Spinal cord (tissue), 10 donors: ENCODE results near the gene SPTB. TPM values are rescaled to one million over a fixed set of nuclear protein-coding genes. Genes with fewer than 3 reads are reported as not detected.

ENCODE experiments used
- DNase-seq, 6 donors: peaks; one replicate each; pipeline versions ENCODE4 v3.0.0 to v3.0.0-alpha.2; 2013 to 2015; ENCODE audit warnings: low spot score in 6 of 6, low read depth in 4 of 6
- H3K27ac ChIP-seq: one replicate; pipeline ENCODE4 v1.5.1; 2013; ENCODE audit warnings: low read depth, low read length, control low read depth
- H3K27me3 ChIP-seq: one replicate; pipeline ENCODE4 v1.6.1; 2013; ENCODE audit warnings: low read length; ENCODE audit not compliant: control insufficient read depth, insufficient read depth
- H3K36me3 ChIP-seq: one replicate; pipeline ENCODE4 v1.6.1; 2013; ENCODE audit warnings: low read length; ENCODE audit not compliant: control insufficient read depth, insufficient read depth
- H3K4me1 ChIP-seq: one replicate; pipeline ENCODE4 v1.6.1; 2013; ENCODE audit warnings: low read length; ENCODE audit not compliant: control insufficient read depth, insufficient read depth
- H3K4me3 ChIP-seq: one replicate; pipeline ENCODE4 v1.5.1; 2013; ENCODE audit warnings: low read depth, low read length, control low read depth
- H3K9me3 ChIP-seq: one replicate; pipeline ENCODE4 v1.6.1; 2013; ENCODE audit warnings: low read length; ENCODE audit not compliant: control insufficient read depth, insufficient read depth
- WGBS: methylation state at CpG from one replicate; pipeline ENCODE4 v1.1.5; 2013; ENCODE audit warnings: missing lambda C conversion rate; ENCODE audit not compliant: insufficient coverage; 5-methylcytosine and 5-hydroxymethylcytosine counted together
- polyA plus RNA-seq, 2 donors: library from polyadenylated mRNA; unstranded; fragments of 120-200 nt; gene quantifications; one replicate each; pipeline ENCODE4 v1.2.1, GENCODE V29; 2013; ENCODE audit not compliant: insufficient read length in 2 of 2
- total RNA-seq, 2 donors: library from RNA; depleted of rRNA in 1 of 2; stranded (reverse); fragments of 120-200 nt in 1 of 2; fragments of >200 nt in 1 of 2; gene quantifications; one replicate each; pipeline versions ENCODE4 v1.2.3 to v1.2.4, GENCODE V29; 2013 to 2014
- donor health status: healthy.

The SPTB gene
- total and polyA plus RNA-seq, 4 donors: 19.0 to 42.3 (median 35.2) TPM

DNA sequence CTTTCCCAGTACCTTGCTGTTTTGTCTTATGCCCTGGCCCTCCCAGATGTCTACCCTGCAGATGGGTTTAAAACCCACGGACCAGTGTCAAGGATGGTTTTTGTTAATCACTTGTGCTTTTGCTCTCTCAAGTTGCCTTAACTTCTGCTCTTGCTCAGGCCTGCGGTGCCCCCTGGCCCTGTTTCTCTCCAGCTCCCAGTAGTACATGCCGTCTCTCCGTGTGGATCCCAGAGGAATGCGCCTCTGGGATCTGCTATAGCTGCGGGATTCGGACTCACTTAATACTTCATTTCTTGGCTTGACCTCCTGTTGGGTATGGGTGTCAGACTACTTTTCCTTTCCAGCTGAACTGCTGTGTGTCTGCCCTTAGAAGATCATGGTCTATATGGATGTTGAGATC is 160.9 kb downstream of the SPTB start:
- 86% methylated on average over 7 of the region's 7 CpGs for WGBS
- DNase-seq: no peak
- peaks cover 1% of the 10 kb centered on the region for H3K9me3 ChIP-seq
- H3K4me1 ChIP-seq: peaks cover 71% of the 10 kb centered on the region
- H3K36me3 ChIP-seq: no peaks in the 10 kb centered on the region
- no peaks in the 10 kb centered on the region for H3K27me3 ChIP-seq
- no peak overlapping the region for H3K4me3 ChIP-seq
- H3K27ac ChIP-seq: peak overlapping the region; percentile 88

DNA sequence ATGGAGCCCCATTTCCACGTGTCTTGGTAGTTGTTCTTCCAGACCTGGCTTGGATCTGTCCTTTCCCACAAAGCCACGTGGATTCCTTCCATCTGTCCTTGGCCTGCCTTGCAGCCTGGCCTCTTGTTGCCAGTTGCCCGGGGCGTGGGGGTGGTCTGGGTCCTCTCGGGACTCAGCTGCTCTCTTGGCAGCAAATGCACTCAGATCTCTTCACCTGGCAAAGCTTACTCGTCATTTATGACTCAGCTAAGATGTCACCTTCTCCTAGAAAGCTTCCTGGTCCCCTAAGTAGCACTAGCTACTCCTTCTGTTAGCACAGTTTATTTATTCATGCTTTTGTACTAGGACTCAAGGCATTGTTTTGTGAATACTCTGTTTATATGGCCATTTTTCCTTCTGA is 161.8 kb downstream of the SPTB start:
- Histone ChIP-seq H3K36me3 (no peaks in the 10 kb centered on the region), H3K4me1 (peaks cover 62% of the 10 kb centered on the region), H3K27me3 (no peaks in the 10 kb centered on the region), H3K4me3 (no peak overlapping the region), H3K27ac (peak overlapping the region; percentile 88), H3K9me3 (peaks cover 7% of the 10 kb centered on the region)
- DNase-seq: no peak
- 33% methylated on average over 6 of the region's 6 CpGs for WGBS

DNA sequence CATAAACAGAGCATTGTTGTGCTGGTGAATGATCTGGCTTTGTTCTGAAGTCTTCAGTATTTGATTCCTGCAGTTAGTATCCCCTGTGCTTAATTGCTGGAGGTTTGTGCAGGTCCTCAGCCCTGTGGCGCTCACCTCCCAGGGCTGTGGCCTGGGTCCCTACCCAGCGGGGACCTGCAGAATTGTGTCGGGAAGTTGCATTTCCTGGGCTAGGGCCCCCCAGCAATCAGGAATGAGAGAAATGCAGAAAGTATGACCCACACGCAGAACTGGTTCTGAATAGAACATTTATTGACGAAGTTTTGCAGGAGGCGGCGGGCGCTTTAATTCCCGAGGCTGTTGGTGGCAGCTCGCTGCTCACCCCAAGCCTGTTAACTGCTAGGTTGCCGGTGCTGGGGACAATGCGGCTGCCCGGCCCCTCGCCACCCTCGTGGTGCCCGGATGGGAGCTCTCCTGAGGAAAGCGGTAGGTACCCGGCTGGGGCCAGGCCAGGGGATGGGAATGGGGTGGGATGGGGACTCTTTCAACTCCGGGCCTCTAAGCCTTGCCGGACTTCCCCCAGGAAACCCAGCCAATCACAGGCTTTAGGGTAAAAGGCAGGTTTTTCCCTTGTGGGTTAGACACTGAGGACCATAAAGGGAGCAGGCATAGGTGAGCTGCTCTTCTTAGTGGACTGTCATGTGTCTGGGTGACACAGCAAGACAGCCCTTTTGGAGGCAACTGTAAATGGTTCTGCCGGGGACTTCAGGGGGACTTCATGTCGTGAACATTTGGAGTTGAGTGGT is 163.9 kb downstream of the SPTB start:
- peak in 1 of 6 donors; percentile 47 for DNase-seq
- 16% methylated on average over 13 of the region's 22 CpGs for WGBS
- peak overlapping the region; percentile 35 for H3K4me3 ChIP-seq
- H3K27me3 ChIP-seq: no peaks in the 10 kb centered on the region
- peak overlapping the region; percentile 88 for H3K27ac ChIP-seq
- H3K4me1 ChIP-seq: peaks cover 44% of the 10 kb centered on the region
- H3K9me3 ChIP-seq: peaks cover 10% of the 10 kb centered on the region
- H3K36me3 ChIP-seq: no peaks in the 10 kb centered on the region

DNA sequence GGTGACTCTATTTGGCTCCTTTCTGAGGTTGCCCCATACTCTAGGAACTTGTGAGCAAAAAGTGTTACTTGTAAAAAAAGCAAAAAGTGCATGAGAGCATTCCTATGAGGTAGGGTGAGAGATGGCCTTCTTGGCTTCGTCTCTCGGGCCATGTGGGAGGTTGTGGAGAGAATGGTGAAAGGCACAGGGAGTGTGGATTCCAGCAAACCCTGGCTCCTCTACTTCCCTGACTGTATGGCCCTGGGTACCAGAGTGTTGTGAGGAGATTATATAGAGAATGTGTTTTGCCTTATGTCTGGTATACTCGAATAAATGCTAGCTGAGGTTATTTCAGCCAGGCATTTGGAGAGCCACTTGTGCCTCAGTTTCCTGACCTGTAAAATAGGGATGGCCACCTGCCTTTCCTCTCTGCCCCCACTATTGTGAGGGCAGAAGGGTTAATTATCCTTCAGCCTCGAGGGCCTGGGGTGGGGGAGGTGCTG is 164.5 kb downstream of the SPTB start:
- Histone ChIP-seq H3K27ac (peak overlapping the region; percentile 88), H3K9me3 (peaks cover 10% of the 10 kb centered on the region), H3K4me3 (peak overlapping the region; percentile 35), H3K36me3 (no peaks in the 10 kb centered on the region), H3K4me1 (peaks cover 44% of the 10 kb centered on the region), H3K27me3 (no peaks in the 10 kb centered on the region)
- 51% methylated on average over 3 of the region's 4 CpGs for WGBS
- no peak for DNase-seq

DNA sequence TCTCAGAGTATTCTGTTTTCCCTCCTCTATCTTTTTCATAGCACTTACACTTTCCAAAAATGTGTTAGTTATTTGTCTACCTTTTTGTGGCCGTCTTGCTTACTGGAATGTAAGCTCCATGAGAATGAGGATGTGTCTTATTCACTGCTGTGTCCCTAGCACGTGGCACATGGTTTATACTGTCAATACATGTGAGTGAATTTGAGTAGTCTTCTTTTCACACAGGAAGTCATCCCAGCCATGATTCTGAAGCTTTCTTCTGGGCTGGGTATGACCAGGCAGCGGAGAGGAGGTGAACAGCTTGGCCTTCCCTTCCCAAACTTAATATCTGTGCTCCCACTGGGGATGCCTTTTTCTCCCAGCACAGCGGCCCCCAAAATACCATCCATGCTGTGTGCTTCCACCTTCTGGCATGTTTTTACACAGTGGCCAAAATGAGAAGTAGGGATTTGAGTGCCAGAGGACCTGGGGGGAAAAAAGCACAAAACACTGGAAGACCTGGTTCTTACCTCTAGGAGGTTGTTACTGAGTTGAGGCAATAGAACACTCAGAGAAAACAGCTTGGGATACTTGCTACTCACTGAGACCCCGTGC is 165.2 kb downstream of the SPTB start:
- WGBS: 70% methylated on average over 2 of the region's 5 CpGs
- Histone ChIP-seq H3K9me3 (peaks cover 10% of the 10 kb centered on the region), H3K27me3 (no peaks in the 10 kb centered on the region), H3K27ac (peak overlapping the region; percentile 88), H3K4me1 (peaks cover 42% of the 10 kb centered on the region), H3K36me3 (no peaks in the 10 kb centered on the region), H3K4me3 (no peak overlapping the region)
- DNase-seq: no peak

DNA sequence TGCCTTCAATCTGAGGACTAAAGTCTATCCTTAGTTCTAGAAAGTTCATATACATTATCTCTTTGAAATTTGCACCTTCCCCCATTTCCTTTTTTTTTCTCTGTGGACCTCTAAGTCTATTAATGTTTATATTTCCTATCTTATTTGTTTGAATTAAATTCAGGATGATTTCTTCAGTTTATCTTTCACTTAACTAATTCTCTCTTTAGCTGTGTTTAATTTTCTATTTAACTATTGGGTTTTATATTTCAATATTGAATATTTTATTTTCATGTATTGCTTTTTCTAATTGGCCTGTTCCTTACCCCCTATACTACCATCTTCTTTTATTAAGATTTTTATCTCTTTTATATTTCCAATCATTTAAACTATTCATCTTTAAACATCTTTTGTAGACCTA is 166.0 kb downstream of the SPTB start:
- Histone ChIP-seq H3K36me3 (no peaks in the 10 kb centered on the region), H3K4me1 (peaks cover 45% of the 10 kb centered on the region), H3K27me3 (no peaks in the 10 kb centered on the region), H3K4me3 (no peak overlapping the region), H3K27ac (no peak overlapping the region), H3K9me3 (peaks cover 10% of the 10 kb centered on the region)
- DNase-seq: no peak

DNA sequence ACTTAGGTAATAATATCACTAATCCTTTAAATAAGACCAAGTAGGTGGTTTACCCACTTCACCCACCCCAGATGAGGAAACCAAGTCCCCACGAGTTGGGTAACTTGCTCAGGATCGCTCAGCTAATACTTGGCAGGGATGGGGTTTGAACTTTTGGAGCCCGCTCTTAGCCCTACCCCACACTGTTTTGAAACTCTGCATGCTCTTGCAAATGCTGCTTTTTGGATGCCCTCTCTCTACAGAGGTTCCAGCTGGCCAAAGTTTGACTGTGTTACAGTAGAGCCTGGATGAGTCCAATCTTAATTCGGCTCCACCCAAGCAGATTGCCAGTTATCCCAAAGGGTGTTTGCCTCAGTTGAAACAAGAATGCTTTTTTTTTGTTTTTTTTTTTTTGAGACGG is 168.7 kb downstream of the SPTB start:
- WGBS: no CpG with 5 or more reads among the region's 5 CpGs
- Histone ChIP-seq H3K4me3 (no peak overlapping the region), H3K27ac (no peak overlapping the region), H3K36me3 (peaks cover 3% of the 10 kb centered on the region), H3K9me3 (peaks cover 10% of the 10 kb centered on the region), H3K4me1 (peaks cover 42% of the 10 kb centered on the region), H3K27me3 (no peaks in the 10 kb centered on the region)
- no peak for DNase-seq

DNA sequence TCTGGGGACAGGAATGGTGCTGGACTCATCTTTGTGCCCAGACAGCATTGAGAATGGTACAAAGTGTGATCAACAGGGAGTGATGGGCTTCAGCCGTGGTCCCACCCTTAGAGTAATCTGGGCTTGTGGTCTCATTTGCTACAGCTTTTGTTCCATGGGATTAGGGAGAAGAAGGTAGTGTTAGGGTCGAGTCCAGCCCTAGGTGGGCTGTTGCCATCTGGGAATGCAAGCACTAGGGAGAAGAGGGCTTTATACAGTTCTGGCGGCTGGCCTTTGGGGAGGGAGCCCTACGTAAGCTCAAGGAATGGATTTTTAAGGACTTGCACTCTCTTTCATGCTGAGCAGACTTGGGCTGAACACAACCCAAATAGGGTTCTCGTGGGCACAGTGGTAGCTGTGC is 170.6 kb downstream of the SPTB start:
- 68% methylated on average over 5 of the region's 5 CpGs for WGBS
- H3K27ac ChIP-seq: no peak overlapping the region

DNA sequence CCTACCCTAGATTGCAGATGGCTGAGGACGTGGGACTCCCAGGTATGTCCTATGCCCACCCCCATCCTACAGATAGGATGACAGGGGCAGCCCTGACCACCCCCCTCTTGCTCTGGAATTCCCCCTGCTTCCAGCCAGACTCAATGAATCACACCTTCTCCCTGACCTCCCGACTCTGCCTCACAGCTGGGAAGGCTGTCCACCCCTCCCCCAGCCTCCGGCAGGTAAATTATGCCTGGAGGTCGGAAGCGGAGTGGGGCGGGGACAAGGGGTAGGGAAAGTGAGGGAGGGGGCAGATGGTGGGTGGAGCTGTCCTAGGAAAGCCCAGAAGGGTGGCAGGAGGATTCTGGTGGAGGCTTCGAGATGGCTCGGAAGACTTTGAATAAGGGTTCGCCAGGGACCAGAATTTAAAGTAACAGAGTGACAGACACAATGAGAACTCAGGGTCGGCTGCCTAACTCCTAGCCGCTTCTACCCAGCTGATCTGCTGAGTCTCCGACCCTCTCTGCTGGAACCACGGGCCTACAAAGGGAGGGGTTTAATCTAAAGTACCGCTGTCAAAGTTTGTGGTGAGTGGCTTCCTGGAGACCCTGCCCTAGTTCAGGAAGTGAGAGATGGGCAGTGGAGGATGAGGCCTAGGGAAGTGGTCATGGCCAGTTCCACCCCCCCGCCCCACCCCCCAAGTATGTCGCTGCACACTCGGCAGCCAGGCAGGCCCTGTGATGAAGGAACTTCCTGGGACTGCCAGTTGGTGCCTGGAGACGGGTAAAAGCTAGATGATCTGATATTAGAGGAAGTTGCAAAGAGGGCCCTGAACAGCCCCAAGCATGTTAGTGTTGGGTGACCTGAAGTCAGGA is 171.3 kb downstream of the SPTB start:
- peak overlapping the region; percentile 80 for H3K27ac ChIP-seq
- H3K4me1 ChIP-seq: peaks cover 48% of the 10 kb centered on the region
- WGBS: 47% methylated on average over 12 of the region's 18 CpGs

More for the DNA sequence above, 170.6 kb downstream of the SPTB start:
- Histone ChIP-seq H3K9me3 (peaks cover 10% of the 10 kb centered on the region), H3K4me3 (no peak overlapping the region), H3K4me1 (peaks cover 42% of the 10 kb centered on the region), H3K36me3 (peaks cover 3% of the 10 kb centered on the region), H3K27me3 (no peaks in the 10 kb centered on the region)
- DNase-seq: no peak

More for the DNA sequence above, 171.3 kb downstream of the SPTB start:
- Histone ChIP-seq H3K4me3 (no peak overlapping the region), H3K9me3 (peaks cover 7% of the 10 kb centered on the region), H3K27me3 (peaks cover 2% of the 10 kb centered on the region), H3K36me3 (peaks cover 3% of the 10 kb centered on the region)
- no peak for DNase-seq
